Measurements from ENCODE around the gene CLTC. TPM values are rescaled to one million over a fixed set of nuclear protein-coding genes. Genes with fewer than 3 reads are reported as not detected.

The CLTC gene
- total and polyA plus RNA-seq, 2 experiments from 2014 or later = 107 to 344 TPM

- H3K4me1 ChIP-seq (ENCODE audit: insufficient read depth) = peaks cover 16% of the 10 kb centered on the region
- peaks cover 98% of the 10 kb centered on the region for H3K79me2 ChIP-seq (replicated peaks; ENCODE audit: insufficient read depth)
- TF ChIP-seq ETS1 (IDR thresholded peaks at IDR 0.05) (no peak), CTCF (conservative IDR thresholded peaks at IDR 0.05; ENCODE audit: low read depth in 2 of 2) (no peak), EZH2 (IDR thresholded peaks at IDR 0.05; ENCODE audit: low read depth, unreplicated experiment) (no peak), JUNB (IDR thresholded peaks at IDR 0.05; ENCODE audit: unreplicated experiment) (no peak), REST (IDR thresholded peaks at IDR 0.05; ENCODE audit: unreplicated experiment) (no peak)
- no peaks in the 10 kb centered on the region for H3K27me3 ChIP-seq (ENCODE audit: insufficient read depth)
- Mint-ChIP-seq H3K9me3 (no peaks in the 10 kb centered on the region; the same call in 1 of the 3 replicates), H3K4me1 (peaks cover 29% of the 10 kb centered on the region), H3K27me3 (ENCODE audit: insufficient read depth, low read depth, poor library complexity) (peaks cover 8% of the 10 kb centered on the region), H3K36me3 (ENCODE audit: low read depth) (peaks cover 61% of the 10 kb centered on the region), H3K4me3 (no peak overlapping the region), H3K27ac (no peak overlapping the region)
- no peak for DNase-seq (ENCODE audit: low spot score)
- H3F3A ChIP-seq (replicated peaks; ENCODE audit: low read depth) = peaks cover 13% of the 10 kb centered on the region; the same call in 1 of the 2 replicates
- H3K9me2 ChIP-seq (ENCODE audit: insufficient read depth) = no peaks in the 10 kb centered on the region
- H3K27ac ChIP-seq (ENCODE audit: low read depth) = no peak overlapping the region
- H3K4me2 ChIP-seq = no peak overlapping the region
- no peak overlapping the region for H3K4me3 ChIP-seq
- H2AFZ ChIP-seq = no peak overlapping the region
- H4K20me1 ChIP-seq (replicated peaks; ENCODE audit: insufficient read depth) = peaks cover 77% of the 10 kb centered on the region
- H3K36me3 ChIP-seq (ENCODE audit: insufficient read depth) = peaks cover 17% of the 10 kb centered on the region; the same call in 1 of the 2 replicates
- ATAC-seq = no peak
These were observed 82.6 kb downstream of the CLTC start for GRCh38 chr17:59702304-59702703.

- H4K20me1 ChIP-seq (replicated peaks; ENCODE audit: insufficient read depth) = peaks cover 39% of the 10 kb centered on the region
- peaks cover 34% of the 10 kb centered on the region for H3K36me3 Mint-ChIP-seq (ENCODE audit: low read depth)
- peak within 1 kb of the TSS; percentile 88 for H3K27ac ChIP-seq (ENCODE audit: low read depth)
- H3K27me3 ChIP-seq (ENCODE audit: insufficient read depth) = no peaks in the 10 kb centered on the region
- H2AFZ ChIP-seq = peak within 1 kb of the TSS; percentile 4; the same call in 1 of the 2 replicates
- H3K4me1 ChIP-seq (ENCODE audit: insufficient read depth) = peaks cover 10% of the 10 kb centered on the region
- peaks cover 23% of the 10 kb centered on the region for H3K4me1 Mint-ChIP-seq
- TF ChIP-seq EZH2 (IDR thresholded peaks at IDR 0.05; ENCODE audit: low read depth, unreplicated experiment) (no peak), POLR2AphosphoS5 (IDR thresholded peaks at IDR 0.05; ENCODE audit: low read depth) (peak; percentile 99), STAT1 (IDR thresholded peaks at IDR 0.05; ENCODE audit: unreplicated experiment) (no peak), CREB1 (CRISPR knock-in tag; IDR thresholded peaks at IDR 0.05; ENCODE audit: low read depth) (peak; percentile 95), ETS1 (IDR thresholded peaks at IDR 0.05) (peak; percentile 58)
- H3K36me3 ChIP-seq (ENCODE audit: insufficient read depth) = no peaks in the 10 kb centered on the region
- no peaks in the 10 kb centered on the region for H3K9me2 ChIP-seq (ENCODE audit: insufficient read depth)
- no peaks in the 10 kb centered on the region; the same call in 1 of the 3 replicates for H3K9me3 Mint-ChIP-seq
- peaks cover 7% of the 10 kb centered on the region for H3K27me3 Mint-ChIP-seq (ENCODE audit: insufficient read depth, low read depth, poor library complexity)
- peaks cover 92% of the 10 kb centered on the region for H3K79me2 ChIP-seq (replicated peaks; ENCODE audit: insufficient read depth)
- peak within 1 kb of the TSS; percentile 96 for H3K4me2 ChIP-seq
- ATAC-seq = peak; percentile 97
- peak; percentile 100 for DNase-seq (ENCODE audit: low spot score)
- H3F3A ChIP-seq (replicated peaks; ENCODE audit: low read depth) = peaks cover 11% of the 10 kb centered on the region; the same call in 1 of the 2 replicates
- H3K4me3 Mint-ChIP-seq = peak within 1 kb of the TSS; percentile 99
- peak within 1 kb of the TSS; percentile 82 for H3K4me3 ChIP-seq
- peak within 1 kb of the TSS; percentile 99 for H3K27ac Mint-ChIP-seq
These were observed 87.7 kb downstream of the CLTC start, which contains the start of the genes PTRH2 and VMP1 for GRCh38 chr17:59707149-59707970. Gene PTRH2 (minus strand): TSS chr17:59707430. CDS start chr17:59697978, 9,452 bp downstream. Gene VMP1 (plus strand): TSS chr17:59707654. CDS start chr17:59731447, 23,793 bp downstream.
